ENCODE measurements around the gene RNASE12. TPM values are rescaled to one million over a fixed set of nuclear protein-coding genes. Genes with fewer than 3 reads are reported as not detected.

RNASE12 gene, protein sequence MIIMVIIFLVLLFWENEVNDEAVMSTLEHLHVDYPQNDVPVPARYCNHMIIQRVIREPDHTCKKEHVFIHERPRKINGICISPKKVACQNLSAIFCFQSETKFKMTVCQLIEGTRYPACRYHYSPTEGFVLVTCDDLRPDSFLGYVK
- total RNA-seq, result not detected in 2 replicates

DNA sequence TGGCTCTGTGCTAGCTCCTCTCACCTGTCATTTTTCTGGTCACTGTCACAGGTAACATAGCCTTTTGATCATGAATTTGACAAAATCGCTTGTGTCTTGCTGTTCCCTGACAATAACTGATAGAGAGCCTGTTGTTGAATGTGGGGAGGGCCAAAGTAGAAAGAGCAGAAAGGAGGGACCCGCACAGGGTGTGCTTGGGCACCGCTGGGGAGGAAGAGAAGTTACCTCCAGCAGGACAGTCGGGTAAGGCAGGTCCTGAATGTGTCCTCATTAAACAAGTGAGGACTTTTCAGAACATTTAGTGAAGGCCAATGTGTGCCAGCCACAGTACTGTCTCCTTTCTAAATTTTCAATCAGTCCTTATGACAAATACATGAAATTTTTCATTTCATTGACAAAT lies at the start of gene RNASE12:
Gene RNASE12 (minus strand): TSS at position 142 of the 400 bp plus-strand sequence. CDS start 653 bp downstream, outside the sequence.

DNA sequence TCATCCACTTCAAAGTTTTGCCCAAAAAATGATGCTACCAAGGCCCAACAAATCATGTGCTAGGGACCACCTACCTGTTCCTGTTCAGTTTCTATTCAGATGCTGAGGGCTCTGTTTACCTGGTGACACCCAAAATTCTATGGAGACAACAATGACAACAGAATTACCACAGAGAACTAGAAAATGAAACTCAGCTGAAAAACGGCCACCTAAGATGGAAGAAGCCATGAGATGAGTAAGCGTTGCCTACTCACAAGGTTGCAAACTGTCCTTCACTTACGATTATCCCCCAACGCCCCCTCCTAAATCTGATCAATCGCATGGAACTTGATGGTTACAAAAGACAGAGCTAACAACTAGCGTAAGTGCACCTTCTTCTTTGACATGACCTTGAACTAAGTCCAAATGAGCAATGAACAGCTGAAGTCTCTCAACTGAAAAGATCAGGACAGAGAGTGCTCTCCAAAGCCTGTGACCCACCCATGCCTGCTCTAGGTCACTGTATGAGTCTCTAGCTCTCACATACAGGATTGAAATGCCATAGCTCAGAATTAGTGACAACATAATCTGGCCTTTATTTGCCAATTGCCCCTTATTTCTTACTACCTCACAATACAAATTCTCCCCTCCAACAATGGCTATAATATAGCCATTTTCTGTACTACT lies 3.6 kb downstream of the RNASE12 start, which contains the start of gene RNASE11:
Gene RNASE11 (minus strand): TSS at position 513 of the 666 bp plus-strand sequence.

DNA sequence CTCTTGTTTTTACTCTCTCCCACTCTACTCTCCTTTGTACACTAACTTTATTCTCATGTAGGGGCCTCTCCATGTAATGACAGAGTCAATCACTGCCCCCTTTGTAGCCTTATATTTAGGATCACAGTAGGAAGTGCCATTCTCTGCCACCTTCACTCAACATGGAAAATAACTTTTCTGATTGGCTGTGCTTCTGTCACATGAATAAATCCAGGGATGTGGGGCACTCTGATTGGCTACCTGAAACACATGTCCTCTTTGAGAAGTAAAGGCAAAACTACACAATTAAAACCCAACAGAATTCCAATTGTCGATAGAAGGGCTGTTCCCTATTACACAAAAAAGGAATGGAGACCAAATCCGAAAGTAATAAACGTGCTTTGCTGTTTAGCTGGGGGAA lies 30.2 kb downstream of the RNASE12 start, which contains the start of gene RNASE9:
Gene RNASE9 (minus strand): TSS at position 87 of the 400 bp plus-strand sequence.

Other genes with a start within 250 kb of the RNASE12 start
- 7.3 and 11.2 TPM in 2 replicates for gene PARP2, start 247.7 kb downstream of the RNASE12 start, total RNA-seq
- 25.0 and 27.2 TPM in 2 replicates for gene TEP1, start 177.9 kb downstream of the RNASE12 start, total RNA-seq
- gene KLHL33, start 155.2 kb downstream of the RNASE12 start, total RNA-seq, result 0.13 and 0.22 TPM in 2 replicates
- gene OSGEP, start 136.6 kb downstream of the RNASE12 start, total RNA-seq, result 39.3 and 45.1 TPM in 2 replicates
- gene APEX1, start 136.2 kb downstream of the RNASE12 start, total RNA-seq, result 58.0 and 73.2 TPM in 2 replicates
- gene PIP4P1, start 129.9 kb downstream of the RNASE12 start, total RNA-seq, result 19.9 and 21.6 TPM in 2 replicates
- gene PNP, start 122.0 kb downstream of the RNASE12 start, total RNA-seq, result 30.3 and 38.5 TPM in 2 replicates
- gene RNASE10, start 85.8 kb downstream of the RNASE12 start, total RNA-seq, result not detected in 2 replicates
- not detected in 2 replicates for gene RNASE9, start 30.3 kb downstream of the RNASE12 start, total RNA-seq
- not detected in 2 replicates for gene RNASE11, start 3.4 kb downstream of the RNASE12 start, total RNA-seq
- not detected in 2 replicates for gene OR6S1, start 50.3 kb upstream of the RNASE12 start, total RNA-seq
- 49.4 and 54.9 TPM in 2 replicates for gene RNASE4, start 93.2 kb upstream of the RNASE12 start, total RNA-seq
- 16.1 and 16.8 TPM in 2 replicates for gene ANG, start 97.4 kb upstream of the RNASE12 start, total RNA-seq
- gene EDDM3A, start 154.5 kb upstream of the RNASE12 start, total RNA-seq, result not detected in 2 replicates
- gene EDDM3B, start 177.0 kb upstream of the RNASE12 start, total RNA-seq, result not detected in 2 replicates
- not detected in 2 replicates for gene RNASE6, start 189.9 kb upstream of the RNASE12 start, total RNA-seq
- gene RNASE1, start 211.5 kb upstream of the RNASE12 start, total RNA-seq, result 1.1 TPM in 1 of 2 replicates, not detected in the other

Measured in articular chondrocyte of knee joint (primary cell).